Neural progenitor cell (in vitro differentiated cells): Measurements from ENCODE around the gene ZNF835. TPM values are rescaled to one million over a fixed set of nuclear protein-coding genes. Genes with fewer than 3 reads are reported as not detected.

Experiments used
- DNase-seq: peaks from one replicate; pipeline ENCODE4 v3.0.0-alpha.2; 2016; ENCODE audit warnings: low spot score
- H2AFZ ChIP-seq: fragments of 200-600 bp; sonication (generic); replicated peaks from 2 replicates; pipeline ENCODE4 v1.6.1; 2016; ENCODE audit warnings: antibody characterized with exemption
- H3F3A ChIP-seq: fragments of 200-600 bp; sonication (generic); 2 replicates; pipeline ENCODE4 v1.6.1; 2016; ENCODE audit warnings: antibody characterized with exemption, low read depth
- H3K27ac ChIP-seq: fragments of 200-600 bp; sonication (generic); 2 replicates; pipeline ENCODE4 v1.5.1; 2016; ENCODE audit warnings: mild to moderate bottlenecking
- H3K27me3 ChIP-seq: fragments of 200-600 bp; sonication (generic); 2 replicates; pipeline ENCODE4 v1.6.1; 2016; ENCODE audit warnings: mild to moderate bottlenecking, moderate library complexity
- H3K36me3 ChIP-seq: fragments of 200-600 bp; sonication (generic); 2 replicates; pipeline ENCODE4 v1.5.1; 2016
- H3K4me1 ChIP-seq: fragments of 200-600 bp; sonication (generic); 2 replicates; pipeline ENCODE4 v1.6.1; 2016; ENCODE audit warnings: mixed run types
- H3K4me2 ChIP-seq: fragments of 200-600 bp; sonication (generic); 2 replicates; pipeline ENCODE4 v1.6.1; 2016
- H3K4me3 ChIP-seq: fragments of 200-600 bp; sonication (generic); 2 replicates; pipeline ENCODE4 v1.5.1; 2016
- H3K79me2 ChIP-seq: fragments of 200-600 bp; sonication (generic); 2 replicates; pipeline ENCODE4 v1.6.1; 2016; ENCODE audit warnings: low read depth
- H3K9ac ChIP-seq: fragments of 200-600 bp; sonication (generic); 2 replicates; pipeline ENCODE4 v1.6.1; 2016
- H3K9me3 ChIP-seq: fragments of 200-600 bp; sonication (generic); 2 replicates; pipeline ENCODE4 v1.5.1; 2016; ENCODE audit warnings: low read depth
- H4K20me1 ChIP-seq: fragments of 200-600 bp; sonication (generic); 2 replicates; pipeline ENCODE4 v1.6.1; 2016; ENCODE audit warnings: low read depth
- H3K27ac Mint-ChIP-seq: 3 replicates; pipeline ENCODE4 v1.8.0; 2021; ENCODE audit warnings: mixed read lengths
- H3K27me3 Mint-ChIP-seq: 2 replicates; pipeline ENCODE4 v1.8.0; 2022; ENCODE audit warnings: low read depth, mild to moderate bottlenecking, inconsistent platforms, moderate library complexity, mixed read lengths; ENCODE audit not compliant: insufficient read depth
- H3K36me3 Mint-ChIP-seq: 3 replicates; pipeline ENCODE4 v1.8.0; 2021; ENCODE audit warnings: mixed read lengths
- H3K4me1 Mint-ChIP-seq: 3 replicates; pipeline ENCODE4 v1.8.0; 2021; ENCODE audit warnings: mixed read lengths
- H3K4me3 Mint-ChIP-seq: 3 replicates; pipeline ENCODE4 v1.8.0; 2021; ENCODE audit warnings: mild to moderate bottlenecking, moderate library complexity, mixed read lengths
- H3K9me3 Mint-ChIP-seq: 3 replicates; pipeline ENCODE4 v1.8.0; 2020; ENCODE audit warnings: mixed read lengths
- CTCF ChIP-seq: fragments of 200-600 bp; sonication (generic); IDR thresholded peaks from 2 replicates; pipeline ENCODE4 v1.5.1; 2017; ENCODE audit warnings: antibody characterized with exemption, mild to moderate bottlenecking
- EZH2 ChIP-seq: fragments of 200-600 bp; sonication (generic); IDR thresholded peaks from 2 replicates; pipeline ENCODE4 v1.6.1; 2017; ENCODE audit warnings: antibody characterized with exemption, mild to moderate bottlenecking, moderate library complexity
- EZH2phosphoT487 ChIP-seq: fragments of 200-600 bp; sonication (generic); IDR thresholded peaks from 2 replicates; pipeline ENCODE4 v1.6.1; 2017; ENCODE audit warnings: antibody characterized with exemption
- total RNA-seq: library from RNA; depleted of rRNA; stranded (reverse); fragments of >200 nt; gene quantifications from 2 replicates; pipeline ENCODE4 v1.2.3, GENCODE V29; 2015; ENCODE audit warnings: low replicate concordance

ZNF835 gene
- total RNA-seq, 1 donor from 2014 or later, result not detected

- peaks cover 59% of the 10 kb centered on the region for H3K9me3 Mint-ChIP-seq
- H3K36me3 ChIP-seq, result no peaks in the 10 kb centered on the region
Observed at GRCh38 chr19:56705939-56706338, 34.4 kb upstream of the ZNF835 start.

DNA sequence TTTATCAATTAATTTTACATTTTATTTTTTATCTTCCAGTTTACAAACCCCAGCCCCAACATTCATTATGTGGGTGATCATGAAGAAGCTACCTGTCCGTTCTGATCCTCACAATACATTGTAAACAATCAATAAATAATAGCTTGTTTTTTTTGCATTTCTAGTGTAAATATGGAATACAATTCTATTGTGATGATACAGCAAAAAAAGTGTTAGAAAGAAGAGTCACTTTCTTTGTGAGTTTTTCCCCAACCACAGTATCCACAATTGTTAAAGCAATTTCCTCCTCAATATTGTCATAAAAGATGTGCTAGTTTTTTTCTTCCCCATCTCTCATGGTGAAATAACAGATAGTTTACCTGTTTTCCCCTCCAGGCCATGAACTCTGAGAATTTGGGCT, 30.3 kb upstream of the ZNF835 start:
- no peak overlapping the region for H3K27ac ChIP-seq
- H3K4me3 Mint-ChIP-seq, result no peak overlapping the region
- H4K20me1 ChIP-seq, result no peaks in the 10 kb centered on the region
- no peaks in the 10 kb centered on the region for H3K27me3 Mint-ChIP-seq
- H3K36me3 ChIP-seq, result no peaks in the 10 kb centered on the region
- DNase-seq, result no peak
- no peak overlapping the region for H3K4me2 ChIP-seq
- no peak overlapping the region for H3K27ac Mint-ChIP-seq
- no peaks in the 10 kb centered on the region for H3K36me3 Mint-ChIP-seq
- H3K9me3 ChIP-seq, result peaks cover 29% of the 10 kb centered on the region
- H3K4me3 ChIP-seq, result no peak overlapping the region
- H3F3A ChIP-seq, result no peaks in the 10 kb centered on the region
- H3K4me1 ChIP-seq, result no peaks in the 10 kb centered on the region
- H2AFZ ChIP-seq, result no peak overlapping the region
- no peaks in the 10 kb centered on the region for H3K4me1 Mint-ChIP-seq
- H3K27me3 ChIP-seq, result no peaks in the 10 kb centered on the region
- no peak overlapping the region for H3K9ac ChIP-seq
- TF ChIP-seq CTCF (no peak), EZH2 (no peak), EZH2phosphoT487 (no peak)
- peaks cover 59% of the 10 kb centered on the region for H3K9me3 Mint-ChIP-seq
- no peaks in the 10 kb centered on the region for H3K79me2 ChIP-seq

More at GRCh38 chr19:56705939-56706338, 34.4 kb upstream of the ZNF835 start:
- no peaks in the 10 kb centered on the region for H3K79me2 ChIP-seq
- H3K27me3 ChIP-seq, result no peaks in the 10 kb centered on the region
- H3K36me3 Mint-ChIP-seq, result no peaks in the 10 kb centered on the region
- H4K20me1 ChIP-seq, result no peaks in the 10 kb centered on the region
- no peak overlapping the region for H3K9ac ChIP-seq
- H3F3A ChIP-seq, result no peaks in the 10 kb centered on the region
- no peak overlapping the region for H2AFZ ChIP-seq
- H3K4me1 ChIP-seq, result no peaks in the 10 kb centered on the region
- H3K27ac Mint-ChIP-seq, result no peak overlapping the region
- H3K4me1 Mint-ChIP-seq, result no peaks in the 10 kb centered on the region
- H3K4me2 ChIP-seq, result no peak overlapping the region
- TF ChIP-seq EZH2phosphoT487, result no peak
- no peak for TF ChIP-seq CTCF
- TF ChIP-seq EZH2, result no peak
- H3K9me3 ChIP-seq, result peaks cover 30% of the 10 kb centered on the region
- H3K4me3 Mint-ChIP-seq, result no peak overlapping the region
- H3K27ac ChIP-seq, result no peak overlapping the region
- no peak for DNase-seq
- H3K4me3 ChIP-seq, result no peak overlapping the region
- H3K27me3 Mint-ChIP-seq, result no peaks in the 10 kb centered on the region

GRCh38 chr19:56699552-56699951, 28.0 kb upstream of the ZNF835 start:
- Mint-ChIP-seq H3K4me1 (no peaks in the 10 kb centered on the region), H3K36me3 (no peaks in the 10 kb centered on the region), H3K4me3 (no peak overlapping the region), H3K27me3 (no peaks in the 10 kb centered on the region), H3K27ac (no peak overlapping the region), H3K9me3 (peaks cover 49% of the 10 kb centered on the region)
- H3K4me3 ChIP-seq, result no peak overlapping the region
- no peak for DNase-seq
- no peaks in the 10 kb centered on the region for H3K27me3 ChIP-seq
- no peak overlapping the region for H2AFZ ChIP-seq
- H3K36me3 ChIP-seq, result no peaks in the 10 kb centered on the region
- TF ChIP-seq EZH2 (no peak), EZH2phosphoT487 (no peak), CTCF (no peak)
- H3K27ac ChIP-seq, result no peak overlapping the region
- no peak overlapping the region for H3K9ac ChIP-seq
- H3K4me2 ChIP-seq, result no peak overlapping the region
- H3K4me1 ChIP-seq, result no peaks in the 10 kb centered on the region
- H3K9me3 ChIP-seq, result peaks cover 29% of the 10 kb centered on the region
- no peaks in the 10 kb centered on the region for H4K20me1 ChIP-seq
- no peaks in the 10 kb centered on the region for H3K79me2 ChIP-seq
- H3F3A ChIP-seq, result no peaks in the 10 kb centered on the region
